ENCODE results near the gene WFDC13. TPM values are rescaled to one million over a fixed set of nuclear protein-coding genes. Genes with fewer than 3 reads are reported as not detected.

The WFDC13 gene
- total and polyA plus RNA-seq, 2 experiments from 2014 or later, result not detected

DNA sequence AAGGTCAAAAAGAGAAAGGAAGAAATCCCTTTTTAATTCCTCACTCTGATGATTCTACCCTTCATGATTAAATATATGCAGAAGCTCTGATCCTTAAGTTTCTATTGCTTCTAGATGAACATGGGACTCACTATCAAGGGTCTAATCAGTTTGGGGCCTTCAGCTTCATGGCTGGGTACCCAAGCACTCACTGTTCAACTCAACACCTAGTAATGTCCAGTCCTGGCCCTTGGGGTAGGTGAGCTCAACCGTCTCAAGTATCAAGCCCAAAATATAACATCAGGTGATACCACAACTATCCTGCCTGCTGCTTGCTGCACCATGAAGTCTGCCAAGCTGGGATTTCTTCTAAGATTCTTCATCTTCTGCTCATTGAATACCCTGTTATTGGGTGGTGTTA lies 20.2 kb downstream of the WFDC13 start, which contains the start of gene SPINT4:
Gene SPINT4 (plus strand): TSS at position 301 of the 400 bp plus-strand sequence. CDS start 21 bp downstream, at position 322.
- H3F3A ChIP-seq (ENCODE audit: insufficient read depth), result no peaks in the 10 kb centered on the region
- H3K27ac ChIP-seq, result no peak within 1 kb of the TSS
- no peak for TF ChIP-seq EZH2 (IDR thresholded peaks at IDR 0.05; ENCODE audit: insufficient read depth, poor library complexity, severe bottlenecking)
- no peak for TF ChIP-seq EZH2phosphoT487 (IDR thresholded peaks at IDR 0.05; ENCODE audit: insufficient read depth, low read depth)
- H3K36me3 ChIP-seq (ENCODE audit: low read depth), result no peaks in the 10 kb centered on the region
- no peaks in the 10 kb centered on the region for H3K9me2 ChIP-seq (ENCODE audit: insufficient read depth)
- H3K9me3 ChIP-seq (ENCODE audit: low read depth), result no peaks in the 10 kb centered on the region
- no peak within 1 kb of the TSS for H3K4me3 ChIP-seq
- in situ Hi-C loops (cut with MboI), result no loop called here
- DNase-seq, result no peak
- H3K79me2 ChIP-seq (ENCODE audit: insufficient read depth), result no peaks in the 10 kb centered on the region
- 53 to 61% methylated on average over 1 of the region's 1 CpG for WGBS, 2 experiments (ENCODE audit: low coverage in 1 of 2, low lambda C conversion rate in 2 of 2, missing lambda C conversion rate in 2 of 2)
- H3K4me2 ChIP-seq (ENCODE audit: unreplicated experiment), result no peak within 1 kb of the TSS
- peaks cover 9% of the 10 kb centered on the region; the same call in 1 of the 2 replicates for H3K27me3 ChIP-seq (replicated peaks; ENCODE audit: insufficient read depth)
- no peaks in the 10 kb centered on the region for H4K20me1 ChIP-seq (ENCODE audit: insufficient read depth)
- H3K9ac ChIP-seq, result no peak within 1 kb of the TSS
- no peaks in the 10 kb centered on the region for H3K4me1 ChIP-seq (ENCODE audit: insufficient read depth)
- no peak within 1 kb of the TSS for H2AFZ ChIP-seq

DNA sequence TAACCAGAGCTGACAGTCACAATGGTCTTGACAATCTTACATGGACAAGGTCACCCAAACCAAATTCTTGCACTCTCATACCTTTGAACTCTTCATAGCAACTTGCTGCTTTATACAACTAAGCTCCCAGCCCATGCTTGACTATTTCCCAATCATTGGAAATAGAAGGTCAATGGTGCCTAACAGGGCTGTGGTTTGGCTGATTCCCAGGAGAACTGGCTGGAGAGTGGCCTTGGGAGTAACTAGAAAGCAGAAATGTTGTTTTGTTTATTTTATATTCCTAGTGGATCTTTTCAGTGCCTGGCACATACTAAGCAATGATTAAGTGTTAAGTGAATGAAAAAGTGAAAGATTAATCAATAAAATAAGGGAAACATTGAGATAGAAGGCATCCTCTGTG lies 23.3 kb downstream of the WFDC13 start:
- Histone ChIP-seq H4K20me1 (ENCODE audit: insufficient read depth) (no peaks in the 10 kb centered on the region), H3K9me3 (ENCODE audit: low read depth) (no peaks in the 10 kb centered on the region), H3K4me2 (ENCODE audit: unreplicated experiment) (no peak overlapping the region), H3K9ac (no peak overlapping the region), H3K79me2 (ENCODE audit: insufficient read depth) (no peaks in the 10 kb centered on the region), H3K4me3 (no peak overlapping the region), H3F3A (ENCODE audit: insufficient read depth) (no peaks in the 10 kb centered on the region), H3K4me1 (ENCODE audit: insufficient read depth) (no peaks in the 10 kb centered on the region), H3K27ac (no peak overlapping the region), H3K27me3 (replicated peaks; ENCODE audit: insufficient read depth) (peaks cover 9% of the 10 kb centered on the region; the same call in 1 of the 2 replicates), H3K36me3 (ENCODE audit: low read depth) (no peaks in the 10 kb centered on the region), H3K9me2 (ENCODE audit: insufficient read depth) (no peaks in the 10 kb centered on the region), H2AFZ (no peak overlapping the region)
- DNase-seq, result no peak
- TF ChIP-seq EZH2phosphoT487 (IDR thresholded peaks at IDR 0.05; ENCODE audit: insufficient read depth, low read depth) (no peak), EZH2 (IDR thresholded peaks at IDR 0.05; ENCODE audit: insufficient read depth, poor library complexity, severe bottlenecking) (no peak)
- in situ Hi-C loops (cut with MboI), result no loop called here

DNA sequence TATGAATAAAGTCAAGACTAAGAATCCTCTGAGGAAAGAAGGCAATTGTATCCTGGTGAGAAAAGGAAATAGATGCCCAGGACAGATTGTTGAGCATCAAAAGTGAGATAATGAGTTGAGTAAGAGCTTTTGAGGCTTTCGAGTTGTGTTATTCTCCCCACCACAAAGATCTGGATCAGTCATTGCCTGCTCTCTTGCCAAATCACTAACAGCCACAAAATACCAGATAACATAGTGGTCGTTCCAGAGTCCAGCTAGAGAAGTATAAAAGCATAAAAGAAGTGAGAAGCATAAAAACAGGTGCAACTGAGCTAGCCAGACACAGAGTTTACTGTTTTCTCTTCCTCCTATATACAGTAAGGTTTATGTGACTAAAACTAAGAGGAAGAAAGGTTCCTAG lies 25.2 kb downstream of the WFDC13 start:
- Histone ChIP-seq H3F3A (ENCODE audit: insufficient read depth) (no peaks in the 10 kb centered on the region), H3K9me2 (ENCODE audit: insufficient read depth) (no peaks in the 10 kb centered on the region), H3K4me1 (ENCODE audit: insufficient read depth) (no peaks in the 10 kb centered on the region), H3K4me3 (no peak overlapping the region), H3K27ac (no peak overlapping the region), H3K27me3 (replicated peaks; ENCODE audit: insufficient read depth) (peaks cover 9% of the 10 kb centered on the region; the same call in 1 of the 2 replicates), H4K20me1 (ENCODE audit: insufficient read depth) (no peaks in the 10 kb centered on the region), H3K4me2 (ENCODE audit: unreplicated experiment) (no peak overlapping the region), H3K36me3 (ENCODE audit: low read depth) (no peaks in the 10 kb centered on the region), H3K9me3 (ENCODE audit: low read depth) (no peaks in the 10 kb centered on the region), H3K9ac (no peak overlapping the region), H3K79me2 (ENCODE audit: insufficient read depth) (no peaks in the 10 kb centered on the region), H2AFZ (no peak overlapping the region)
- peak; percentile 34 for DNase-seq
- TF ChIP-seq EZH2phosphoT487 (IDR thresholded peaks at IDR 0.05; ENCODE audit: insufficient read depth, low read depth), result no peak
- TF ChIP-seq EZH2 (IDR thresholded peaks at IDR 0.05; ENCODE audit: insufficient read depth, poor library complexity, severe bottlenecking), result no peak
- 20 to 21% methylated on average over 2 of the region's 2 CpGs for WGBS, 2 experiments (ENCODE audit: low coverage in 1 of 2, low lambda C conversion rate in 2 of 2, missing lambda C conversion rate in 2 of 2)
- in situ Hi-C loops (cut with MboI), result no loop called here

- no peak overlapping the region for H3K4me3 ChIP-seq
- H2AFZ ChIP-seq, result no peak overlapping the region
- H3F3A ChIP-seq (ENCODE audit: insufficient read depth), result no peaks in the 10 kb centered on the region
- H3K36me3 ChIP-seq (ENCODE audit: low read depth), result no peaks in the 10 kb centered on the region
- H3K79me2 ChIP-seq (ENCODE audit: insufficient read depth), result no peaks in the 10 kb centered on the region
- H3K27ac ChIP-seq, result no peak overlapping the region
- no peaks in the 10 kb centered on the region for H3K4me1 ChIP-seq (ENCODE audit: insufficient read depth)
- TF ChIP-seq EZH2phosphoT487 (IDR thresholded peaks at IDR 0.05; ENCODE audit: insufficient read depth, low read depth), result no peak
- TF ChIP-seq EZH2 (IDR thresholded peaks at IDR 0.05; ENCODE audit: insufficient read depth, poor library complexity, severe bottlenecking), result no peak
- H3K9me2 ChIP-seq (ENCODE audit: insufficient read depth), result no peaks in the 10 kb centered on the region
- in situ Hi-C loops (cut with MboI), result no loop called here
- no peaks in the 10 kb centered on the region for H3K27me3 ChIP-seq (replicated peaks; ENCODE audit: insufficient read depth)
- H3K4me2 ChIP-seq (ENCODE audit: unreplicated experiment), result no peak overlapping the region
- H3K9ac ChIP-seq, result no peak overlapping the region
- no peaks in the 10 kb centered on the region for H4K20me1 ChIP-seq (ENCODE audit: insufficient read depth)
- no peaks in the 10 kb centered on the region for H3K9me3 ChIP-seq (ENCODE audit: low read depth)
- DNase-seq, result no peak
Observed at GRCh38 chr20:45732199-45732598, 30.4 kb downstream of the WFDC13 start.

DNA sequence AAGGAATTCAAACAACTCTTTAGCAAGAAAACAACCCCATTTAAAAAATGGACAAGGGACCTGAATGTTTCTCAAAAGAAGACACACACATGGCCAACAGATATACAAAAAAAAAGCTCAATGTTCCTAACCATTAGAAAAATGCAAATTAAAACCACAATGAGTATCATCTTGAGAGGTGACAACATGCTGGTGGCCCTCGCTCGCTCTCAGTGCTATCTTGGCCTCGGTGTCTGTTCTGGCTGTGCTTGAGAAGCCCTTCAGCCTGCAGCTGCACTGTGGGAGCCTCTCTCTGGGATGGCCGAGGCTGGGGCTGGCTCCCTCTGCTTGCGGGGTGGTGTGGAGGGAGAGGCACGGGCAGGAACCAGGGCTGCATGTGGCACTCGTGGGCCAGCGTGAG lies 33.7 kb downstream of the WFDC13 start:
- in situ Hi-C loops (cut with MboI), result no loop called here
- DNase-seq, result no peak
- H3K9ac ChIP-seq, result no peak overlapping the region
- no peak overlapping the region for H3K4me3 ChIP-seq
- H3K9me3 ChIP-seq (ENCODE audit: low read depth), result no peaks in the 10 kb centered on the region
- no peaks in the 10 kb centered on the region for H3K4me1 ChIP-seq (ENCODE audit: insufficient read depth)
- H3F3A ChIP-seq (ENCODE audit: insufficient read depth), result no peaks in the 10 kb centered on the region
- H3K27me3 ChIP-seq (replicated peaks; ENCODE audit: insufficient read depth), result no peaks in the 10 kb centered on the region
- TF ChIP-seq EZH2phosphoT487 (IDR thresholded peaks at IDR 0.05; ENCODE audit: insufficient read depth, low read depth) (no peak), EZH2 (IDR thresholded peaks at IDR 0.05; ENCODE audit: insufficient read depth, poor library complexity, severe bottlenecking) (no peak)
- H3K9me2 ChIP-seq (ENCODE audit: insufficient read depth), result no peaks in the 10 kb centered on the region
- no peaks in the 10 kb centered on the region for H3K36me3 ChIP-seq (ENCODE audit: low read depth)
- H4K20me1 ChIP-seq (ENCODE audit: insufficient read depth), result no peaks in the 10 kb centered on the region
- H2AFZ ChIP-seq, result no peak overlapping the region
- H3K4me2 ChIP-seq (ENCODE audit: unreplicated experiment), result no peak overlapping the region
- H3K27ac ChIP-seq, result no peak overlapping the region
- 39 to 51% methylated on average over 5 to 8 of the region's 8 CpGs for WGBS, 2 experiments (ENCODE audit: low coverage in 1 of 2, low lambda C conversion rate in 2 of 2, missing lambda C conversion rate in 2 of 2)
- no peaks in the 10 kb centered on the region for H3K79me2 ChIP-seq (ENCODE audit: insufficient read depth)
